Activated CD4-positive, alpha-beta T cell treated with anti-CD3 and anti-CD28 coated beads for 48 hours (primary cell): ENCODE data around the gene MYO15A.

Experiments used
- DNase-seq: peaks from one replicate; pipeline ENCODE4 v3.0.0-alpha.2; 2020

MYO15A gene, protein sequence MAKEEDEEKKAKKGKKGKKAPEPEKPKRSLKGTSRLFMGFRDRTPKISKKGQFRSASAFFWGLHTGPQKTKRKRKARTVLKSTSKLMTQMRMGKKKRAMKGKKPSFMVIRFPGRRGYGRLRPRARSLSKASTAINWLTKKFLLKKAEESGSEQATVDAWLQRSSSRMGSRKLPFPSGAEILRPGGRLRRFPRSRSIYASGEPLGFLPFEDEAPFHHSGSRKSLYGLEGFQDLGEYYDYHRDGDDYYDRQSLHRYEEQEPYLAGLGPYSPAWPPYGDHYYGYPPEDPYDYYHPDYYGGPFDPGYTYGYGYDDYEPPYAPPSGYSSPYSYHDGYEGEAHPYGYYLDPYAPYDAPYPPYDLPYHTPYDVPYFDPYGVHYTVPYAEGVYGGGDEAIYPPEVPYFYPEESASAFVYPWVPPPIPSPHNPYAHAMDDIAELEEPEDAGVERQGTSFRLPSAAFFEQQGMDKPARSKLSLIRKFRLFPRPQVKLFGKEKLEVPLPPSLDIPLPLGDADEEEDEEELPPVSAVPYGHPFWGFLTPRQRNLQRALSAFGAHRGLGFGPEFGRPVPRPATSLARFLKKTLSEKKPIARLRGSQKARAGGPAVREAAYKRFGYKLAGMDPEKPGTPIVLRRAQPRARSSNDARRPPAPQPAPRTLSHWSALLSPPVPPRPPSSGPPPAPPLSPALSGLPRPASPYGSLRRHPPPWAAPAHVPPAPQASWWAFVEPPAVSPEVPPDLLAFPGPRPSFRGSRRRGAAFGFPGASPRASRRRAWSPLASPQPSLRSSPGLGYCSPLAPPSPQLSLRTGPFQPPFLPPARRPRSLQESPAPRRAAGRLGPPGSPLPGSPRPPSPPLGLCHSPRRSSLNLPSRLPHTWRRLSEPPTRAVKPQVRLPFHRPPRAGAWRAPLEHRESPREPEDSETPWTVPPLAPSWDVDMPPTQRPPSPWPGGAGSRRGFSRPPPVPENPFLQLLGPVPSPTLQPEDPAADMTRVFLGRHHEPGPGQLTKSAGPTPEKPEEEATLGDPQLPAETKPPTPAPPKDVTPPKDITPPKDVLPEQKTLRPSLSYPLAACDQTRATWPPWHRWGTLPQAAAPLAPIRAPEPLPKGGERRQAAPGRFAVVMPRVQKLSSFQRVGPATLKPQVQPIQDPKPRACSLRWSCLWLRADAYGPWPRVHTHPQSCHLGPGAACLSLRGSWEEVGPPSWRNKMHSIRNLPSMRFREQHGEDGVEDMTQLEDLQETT (N-terminal part only)

DNA sequence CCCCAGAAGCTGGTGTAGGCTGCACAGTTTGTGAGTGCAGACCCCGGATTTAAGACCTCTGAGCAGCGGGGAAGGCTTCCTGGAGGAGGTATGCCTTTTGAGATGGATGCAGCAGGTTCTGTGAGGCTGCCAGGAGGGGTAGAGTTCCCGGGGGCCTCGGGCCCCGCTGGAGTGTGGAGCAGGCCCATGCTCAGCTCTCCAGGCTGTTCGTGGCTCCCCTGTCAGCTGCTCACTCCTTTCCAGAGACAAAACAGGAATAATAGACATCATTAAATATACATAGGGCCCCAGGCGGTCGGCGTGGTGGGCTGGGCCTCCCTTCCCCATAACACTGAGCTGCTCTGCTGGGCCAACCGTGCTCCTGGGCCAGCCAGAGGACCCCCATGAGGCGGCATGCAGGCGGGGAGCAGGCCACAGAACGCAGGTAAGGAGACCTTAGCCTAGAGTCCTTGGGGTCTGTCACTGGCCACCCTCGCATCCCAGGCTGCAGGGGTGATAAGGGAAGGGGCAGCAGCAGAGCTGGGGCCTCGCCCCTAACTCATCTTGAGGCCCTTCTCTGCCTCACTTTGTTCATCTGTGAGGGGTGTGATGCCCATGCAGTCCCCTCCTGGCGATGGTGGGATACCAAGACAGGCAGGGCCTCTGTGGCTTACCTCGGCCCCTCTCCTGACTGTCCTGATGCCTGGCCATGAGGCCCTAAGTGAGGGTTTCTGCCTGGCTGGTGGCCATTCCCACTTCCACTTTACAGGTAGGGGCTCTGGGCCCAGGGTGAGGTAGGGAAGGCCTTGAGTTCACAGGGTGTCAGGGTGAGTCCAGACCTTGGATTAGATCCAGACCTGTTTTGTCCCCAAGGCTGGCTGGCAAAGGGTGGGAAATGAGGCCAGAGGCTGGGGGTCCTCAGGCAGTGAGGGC is at the start of gene MYO15A:
TSS of gene MYO15A (plus strand) at position 356 of the 912 bp plus-strand sequence. CDS start 10,045 bp downstream, outside the sequence.
- no peak for DNase-seq

DNA sequence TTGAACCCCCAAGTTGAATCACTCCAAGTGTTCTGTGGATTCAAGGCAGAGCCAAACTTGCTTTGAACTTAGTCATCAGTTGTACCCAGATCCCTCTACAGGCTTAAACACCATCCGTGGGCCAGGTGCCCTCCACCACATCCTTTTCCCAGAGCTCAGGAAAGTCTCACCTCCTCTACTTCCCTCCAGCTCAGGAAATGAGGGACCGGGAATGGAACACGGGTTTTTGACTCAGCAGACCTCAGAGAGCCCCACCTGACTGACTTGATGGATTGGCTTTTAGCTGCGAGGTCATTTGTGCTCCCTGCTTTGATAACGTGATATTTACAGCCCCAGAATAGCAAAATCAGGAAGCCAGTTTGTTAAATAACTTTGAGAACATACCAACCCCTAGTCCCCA is 49.3 kb upstream of the MYO15A start:
- no peak for DNase-seq

DNA sequence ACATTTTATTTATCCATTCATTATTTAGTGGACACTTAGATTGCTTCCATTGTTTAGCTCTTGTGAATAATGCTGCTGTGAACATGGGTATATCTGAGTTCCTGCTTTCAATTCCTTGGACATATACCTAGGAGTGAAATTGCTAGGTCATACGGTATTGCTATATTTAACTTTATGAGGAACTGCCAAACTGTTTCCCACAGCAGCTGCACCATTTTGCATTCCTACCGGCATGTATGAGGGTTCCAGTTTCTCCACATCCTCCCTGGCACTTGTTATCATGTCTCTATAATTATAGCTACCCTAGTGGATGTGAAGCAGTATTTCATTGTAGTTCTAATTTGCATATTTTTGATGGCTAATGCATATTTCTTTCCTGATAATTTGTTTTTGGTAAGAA is 44.5 kb upstream of the MYO15A start:
- DNase-seq: no peak

DNA sequence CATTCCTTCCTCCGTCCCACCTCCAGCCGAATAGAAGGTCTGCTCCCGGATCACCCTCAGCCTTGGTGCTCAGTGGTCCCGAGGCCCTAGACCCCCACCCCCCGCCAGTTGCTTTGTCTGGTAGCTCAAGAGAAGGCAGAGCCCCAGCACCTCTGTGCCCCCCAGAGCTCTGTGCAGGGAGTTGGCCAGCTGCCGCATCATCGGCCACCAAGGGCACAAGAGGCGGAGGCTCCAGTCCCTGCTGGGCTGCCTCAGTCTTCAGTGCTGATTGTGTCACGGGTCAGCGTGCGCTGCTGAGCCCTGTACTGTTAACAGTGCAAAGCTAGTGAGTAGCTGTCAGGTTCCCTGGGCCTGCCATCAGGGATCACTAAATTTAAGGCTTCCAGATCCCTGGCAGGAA is 43.0 kb upstream of the MYO15A start:
- DNase-seq: no peak

DNA sequence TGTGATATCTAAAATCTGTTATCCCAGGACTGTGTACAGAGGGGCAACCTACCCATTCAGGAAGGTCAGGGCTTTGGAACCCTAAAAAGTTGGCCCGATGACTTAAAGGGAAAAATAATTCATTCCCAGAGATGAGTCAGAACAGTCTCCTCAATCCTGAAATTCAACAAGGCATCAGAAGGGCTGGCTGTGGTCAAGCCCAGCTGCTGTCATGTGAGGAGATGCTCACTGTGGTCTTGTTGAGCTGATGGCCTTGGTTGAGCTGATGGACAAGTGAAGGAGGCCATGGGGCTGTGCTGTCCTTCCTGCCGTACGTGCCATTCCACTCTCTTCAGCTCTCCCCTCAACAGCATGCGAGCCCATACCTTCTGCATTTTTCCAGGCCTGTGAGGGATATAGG is 41.7 kb upstream of the MYO15A start:
- no peak for DNase-seq

DNA sequence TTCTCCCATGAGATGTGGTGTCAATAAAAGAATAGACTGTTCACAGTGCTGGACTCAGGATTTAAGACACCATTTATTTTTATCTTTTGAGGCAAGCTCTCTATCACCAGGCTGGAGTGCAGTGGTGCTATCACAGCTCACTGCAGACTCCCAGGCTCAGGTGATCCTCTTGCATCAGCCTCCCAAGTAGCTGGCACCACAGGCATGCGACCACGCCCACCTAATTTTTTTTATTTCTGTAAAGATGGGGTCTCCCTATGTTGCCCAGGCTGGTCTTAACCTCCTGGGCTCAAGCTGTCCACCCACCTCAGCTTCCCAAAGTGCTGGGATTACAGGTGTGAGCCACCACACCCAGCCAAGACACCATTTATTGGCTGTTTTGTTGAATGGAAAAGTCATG is 39.5 kb upstream of the MYO15A start:
- DNase-seq: no peak

DNA sequence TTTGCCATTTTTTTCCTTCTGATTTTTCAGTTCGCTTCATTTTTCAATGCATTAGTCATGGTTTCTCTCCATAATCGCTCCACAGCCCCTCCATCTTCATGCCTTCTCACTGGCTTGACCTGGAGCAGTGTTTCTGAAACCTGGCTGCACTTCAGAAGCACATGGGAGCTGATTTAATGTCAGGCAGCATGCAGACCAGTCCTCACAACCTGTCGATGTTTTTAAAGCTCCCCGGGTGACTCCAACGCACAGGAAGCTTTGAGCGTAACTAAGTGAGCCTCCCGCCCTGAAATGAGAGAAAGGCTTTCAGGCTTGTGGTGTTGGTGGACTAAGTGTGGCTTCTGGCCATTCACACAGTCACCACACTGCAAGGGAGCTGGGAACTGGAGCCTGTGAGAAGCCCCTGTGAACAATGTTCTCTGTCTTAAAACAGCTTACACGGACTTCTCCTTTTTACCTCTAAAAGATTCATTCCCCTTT is 37.7 kb upstream of the MYO15A start:
- no peak for DNase-seq

DNA sequence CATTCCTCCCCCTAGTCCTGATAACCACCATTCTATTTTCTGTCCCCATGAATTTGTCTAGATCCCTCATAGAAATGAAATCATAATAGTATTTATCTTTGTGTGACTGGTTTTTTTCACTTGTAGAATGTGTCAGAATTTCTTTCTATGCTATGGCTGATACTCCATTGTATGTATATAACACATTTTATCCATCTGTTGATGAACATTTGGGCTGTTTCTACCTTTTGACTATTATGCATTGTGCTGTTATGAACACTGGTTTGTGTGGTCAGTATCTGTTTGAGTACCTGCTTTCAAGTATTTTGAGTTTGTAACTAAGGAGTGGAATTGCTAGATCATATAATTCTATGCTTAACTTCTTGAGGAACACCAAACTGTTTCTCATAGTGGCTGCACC is 36.8 kb upstream of the MYO15A start:
- no peak for DNase-seq

DNA sequence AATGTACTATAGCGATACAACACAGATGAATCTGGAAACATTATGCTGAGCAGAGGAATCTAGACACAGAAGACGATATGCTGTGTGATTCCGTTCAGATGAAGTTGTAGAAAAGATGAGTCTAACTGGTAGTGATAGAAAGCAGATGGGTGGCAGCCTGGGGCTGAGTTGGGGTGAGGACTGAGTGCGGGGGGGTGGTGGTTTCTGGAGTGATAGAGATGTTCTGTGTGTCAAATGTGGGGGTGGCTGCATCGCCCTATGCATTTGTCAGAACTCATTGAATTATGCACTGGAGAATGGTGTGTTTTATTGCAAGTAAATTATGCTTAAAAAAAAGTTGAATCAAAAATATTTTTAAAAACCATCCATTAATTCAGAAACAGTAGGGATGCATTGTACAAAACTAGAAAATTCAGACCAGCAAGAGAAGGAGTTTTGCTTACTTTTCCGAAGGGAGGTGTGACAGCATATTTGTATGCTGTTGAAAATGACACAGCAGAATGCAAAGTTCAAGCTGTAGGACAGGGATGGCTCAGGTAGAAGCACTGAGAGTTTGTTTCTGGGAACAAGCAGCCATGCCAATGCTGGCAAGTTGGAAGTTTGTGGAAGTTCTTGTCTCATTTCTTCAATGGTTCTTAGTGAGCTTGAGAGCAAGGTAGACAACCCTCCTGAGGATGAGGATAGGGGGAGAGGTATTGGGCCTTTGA is 33.8 kb upstream of the MYO15A start:
- no peak for DNase-seq

DNA sequence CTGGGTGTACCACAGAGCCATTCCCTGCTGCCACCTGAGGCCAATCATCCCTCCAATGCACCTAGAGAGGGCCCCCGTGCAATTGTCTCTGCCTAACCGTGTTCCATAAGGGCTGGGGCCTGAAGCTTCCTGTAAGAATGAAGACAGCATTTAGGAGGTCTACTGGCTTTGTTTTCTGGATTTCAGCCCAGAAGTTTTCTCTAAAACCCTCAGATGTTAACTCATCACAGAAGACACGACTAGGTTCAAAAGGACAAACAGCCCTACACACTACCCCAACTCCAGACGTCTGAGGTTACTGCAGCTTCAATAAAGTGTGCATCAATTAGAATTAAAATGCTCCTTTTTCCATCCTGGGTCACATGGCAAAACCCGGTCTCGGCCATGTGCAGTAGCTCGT is 31.6 kb upstream of the MYO15A start:
- DNase-seq: no peak

DNA sequence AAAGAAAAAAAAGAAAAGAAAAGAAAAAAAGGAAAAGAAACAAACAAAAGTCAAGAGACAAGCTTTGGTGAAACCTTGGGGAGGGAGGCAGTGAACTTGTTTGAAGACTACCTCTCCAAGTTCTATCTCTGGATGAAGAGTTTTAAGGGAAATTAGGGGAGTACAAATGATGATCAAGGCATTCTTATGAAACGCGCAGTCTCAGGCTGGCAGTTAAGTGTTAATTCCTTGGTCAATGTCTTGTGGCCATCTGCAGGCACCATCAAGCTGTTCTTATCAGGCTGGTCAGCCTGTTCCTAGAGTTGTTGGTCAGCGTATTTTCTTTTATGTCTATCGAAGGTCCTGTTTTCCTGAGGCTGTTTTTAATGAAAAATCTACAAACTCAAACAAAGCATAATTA is 29.0 kb upstream of the MYO15A start:
- no peak for DNase-seq

DNA sequence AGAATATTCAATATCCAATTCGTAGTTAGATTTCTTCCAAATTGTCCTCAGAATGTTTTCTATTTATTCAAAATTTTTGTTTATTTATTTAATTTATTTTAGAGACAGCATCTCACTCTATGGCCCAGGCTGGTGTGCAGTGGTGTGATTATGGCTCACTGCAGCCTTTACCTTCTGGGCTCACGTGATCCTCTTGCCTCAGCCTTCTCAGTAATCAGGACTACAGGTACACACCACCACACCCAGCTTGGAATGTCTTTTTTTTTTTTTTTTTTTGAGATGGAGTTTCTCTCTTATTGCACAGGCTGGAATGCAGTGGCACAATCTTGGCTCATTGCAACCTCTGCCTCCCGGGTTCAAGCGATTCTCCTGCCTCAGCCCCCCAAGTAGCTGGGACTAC is 24.3 kb upstream of the MYO15A start:
- no peak for DNase-seq

DNA sequence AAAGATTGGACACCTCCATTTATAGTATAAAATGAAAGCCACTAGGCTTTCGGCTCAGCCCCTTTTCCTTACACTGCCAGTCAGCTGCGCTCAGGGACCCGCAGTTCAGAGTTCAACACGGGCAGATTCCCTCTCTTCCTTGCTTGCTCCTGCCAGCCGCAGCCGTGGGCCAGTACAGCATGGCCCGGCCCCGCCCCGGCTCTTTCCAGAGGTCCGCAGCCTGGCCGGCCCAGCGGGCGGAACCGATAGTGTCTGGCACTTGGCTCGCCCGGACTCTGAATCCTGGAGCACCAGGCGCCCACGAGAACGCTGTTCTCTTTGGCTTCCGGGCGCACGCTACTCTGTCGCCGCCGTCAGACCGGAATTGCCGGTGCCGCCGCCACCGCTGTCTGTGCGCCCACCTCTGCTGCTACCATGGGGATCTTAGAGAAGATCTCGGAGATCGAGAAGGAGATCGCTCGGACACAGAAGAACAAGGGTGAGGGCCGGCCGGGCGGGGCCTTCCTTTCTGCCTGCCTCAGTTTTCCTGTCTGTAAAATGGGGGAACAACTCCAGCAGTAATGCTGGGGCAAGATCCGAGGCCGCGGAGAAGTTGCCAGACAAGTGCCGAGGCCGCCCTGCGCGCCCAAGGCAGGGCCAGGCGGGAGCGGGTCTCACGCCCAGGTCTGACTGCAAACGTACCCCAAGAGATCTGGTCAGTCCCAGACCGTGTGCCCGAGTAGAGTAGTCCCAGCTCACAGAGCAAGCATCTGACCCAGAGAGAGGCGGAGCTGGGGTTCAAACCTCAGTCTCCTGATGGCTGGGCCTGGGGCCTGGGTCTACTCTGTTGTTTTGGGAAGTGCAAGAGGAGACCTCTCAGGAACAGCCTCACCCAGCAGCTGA is 20.7 kb upstream of the MYO15A start, which contains the start of gene DRG2:
TSS of gene DRG2 (plus strand) at position 339 of the 882 bp plus-strand sequence. CDS start at position 415, 76 bp downstream.
- DNase-seq: peak; percentile 93

DNA sequence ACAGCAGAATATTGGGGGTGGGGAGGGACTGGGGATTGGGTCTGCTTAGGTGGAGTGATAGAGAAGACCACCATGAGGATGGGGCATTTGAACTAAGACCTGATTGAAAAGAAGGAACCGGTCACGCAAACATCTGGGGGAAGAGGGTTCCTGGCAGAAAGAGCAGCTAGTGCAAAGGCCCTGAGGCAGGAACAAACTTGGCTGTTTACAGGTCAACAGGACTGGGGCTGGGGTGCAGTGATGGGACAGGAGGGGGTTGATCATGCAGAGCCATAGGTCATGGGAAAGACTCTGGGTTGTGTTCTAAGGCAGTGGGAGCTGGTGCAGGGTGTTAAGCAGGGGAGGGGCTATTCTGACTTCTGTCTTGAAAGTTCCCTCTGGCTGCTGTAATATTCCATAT is 18.9 kb upstream of the MYO15A start:
- no peak for DNase-seq

DNA sequence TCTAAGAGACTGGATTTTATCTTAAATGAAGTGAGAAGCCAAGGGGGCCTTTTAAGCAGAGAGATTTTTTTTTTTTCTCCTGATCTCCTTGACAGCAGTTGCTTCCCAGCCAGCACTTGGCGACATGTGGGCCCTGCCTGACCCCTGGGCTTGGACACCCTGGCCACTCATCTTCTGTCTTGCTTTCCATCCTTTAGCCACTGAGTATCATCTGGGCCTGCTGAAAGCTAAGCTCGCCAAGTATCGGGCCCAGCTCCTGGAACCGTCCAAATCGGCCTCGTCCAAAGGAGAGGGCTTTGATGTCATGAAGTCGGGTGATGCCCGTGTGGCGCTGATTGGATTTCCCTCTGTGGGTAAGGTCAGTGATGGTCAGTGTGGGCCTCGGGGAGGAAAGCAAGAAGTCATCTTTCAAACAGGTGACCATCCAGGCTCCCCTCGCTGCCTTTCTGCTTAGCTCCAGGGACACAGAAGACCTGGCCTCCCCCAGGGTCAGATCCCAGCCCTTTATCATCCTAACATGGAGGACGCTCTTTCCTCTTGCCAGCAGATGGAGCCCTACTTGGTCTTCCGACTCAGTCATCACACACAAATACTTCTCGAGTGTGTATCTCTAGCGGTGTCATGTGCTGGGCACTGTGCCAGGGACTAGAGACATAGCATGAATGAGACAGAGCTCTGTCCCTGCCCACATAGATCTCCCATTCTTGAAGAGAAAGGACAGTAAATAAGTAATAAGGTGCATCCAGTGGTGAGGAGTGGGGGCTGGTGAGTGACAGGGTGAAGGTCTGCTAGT is 14.7 kb upstream of the MYO15A start:
- peak; percentile 66 for DNase-seq

DNA sequence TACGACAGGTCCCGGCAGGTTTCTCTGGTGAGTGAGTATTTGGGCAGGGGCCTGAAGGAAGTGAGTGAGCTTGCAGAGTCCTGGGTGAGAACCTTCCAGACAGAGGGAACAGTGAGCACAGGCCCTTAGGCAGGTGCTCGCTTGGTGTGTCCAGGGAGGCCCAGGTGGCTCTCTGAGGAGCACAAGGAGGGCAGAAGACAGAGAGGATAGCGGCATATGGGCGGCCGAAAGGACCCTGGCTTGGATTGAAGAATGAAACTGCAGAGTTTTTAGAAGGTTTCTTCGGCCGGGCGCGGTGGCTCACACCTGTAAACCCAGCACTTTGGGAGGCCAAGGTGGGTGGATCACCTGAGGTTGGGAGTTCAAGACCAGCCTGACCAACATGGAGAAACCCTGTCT is 14.1 kb upstream of the MYO15A start:
- no peak for DNase-seq

DNA sequence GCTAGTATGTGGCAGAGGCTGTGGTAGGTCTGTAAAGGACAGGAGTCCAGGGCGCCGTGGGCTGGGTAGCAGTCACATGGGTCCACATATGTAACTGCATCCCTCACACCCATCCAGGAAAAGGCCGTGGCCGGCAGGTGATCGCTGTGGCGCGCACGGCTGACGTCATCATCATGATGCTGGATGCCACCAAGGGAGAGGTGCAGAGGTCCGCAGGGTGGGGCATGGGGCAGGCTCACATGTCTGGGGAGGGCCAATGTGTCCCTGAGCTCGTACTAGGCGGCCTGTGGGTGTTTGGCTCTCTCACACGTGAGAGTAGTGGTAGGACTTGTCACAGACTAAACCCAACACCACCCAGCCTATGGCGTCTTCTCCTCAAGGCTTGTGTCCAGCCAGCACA is 9.0 kb upstream of the MYO15A start:
- DNase-seq: no peak

DNA sequence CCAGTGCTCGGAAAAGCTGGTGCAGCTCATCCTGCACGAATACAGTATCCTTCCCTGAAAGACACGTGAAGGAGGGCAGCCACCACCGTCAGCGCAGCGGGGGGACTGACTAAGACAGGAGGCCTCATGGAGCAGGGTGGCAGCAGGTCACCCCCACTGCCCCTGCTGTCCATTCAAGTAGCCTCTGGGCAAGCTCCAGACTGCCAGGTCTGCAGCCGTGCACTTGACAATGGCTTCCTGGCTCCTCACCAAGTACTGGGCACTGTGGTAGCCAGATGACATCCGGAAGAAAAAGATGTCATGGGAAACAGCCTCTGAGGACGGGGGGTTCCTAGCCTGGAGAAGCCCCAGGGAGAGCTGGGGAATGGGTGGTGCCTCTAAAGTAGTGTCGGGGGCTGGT is 7.9 kb upstream of the MYO15A start:
- DNase-seq: no peak

DNA sequence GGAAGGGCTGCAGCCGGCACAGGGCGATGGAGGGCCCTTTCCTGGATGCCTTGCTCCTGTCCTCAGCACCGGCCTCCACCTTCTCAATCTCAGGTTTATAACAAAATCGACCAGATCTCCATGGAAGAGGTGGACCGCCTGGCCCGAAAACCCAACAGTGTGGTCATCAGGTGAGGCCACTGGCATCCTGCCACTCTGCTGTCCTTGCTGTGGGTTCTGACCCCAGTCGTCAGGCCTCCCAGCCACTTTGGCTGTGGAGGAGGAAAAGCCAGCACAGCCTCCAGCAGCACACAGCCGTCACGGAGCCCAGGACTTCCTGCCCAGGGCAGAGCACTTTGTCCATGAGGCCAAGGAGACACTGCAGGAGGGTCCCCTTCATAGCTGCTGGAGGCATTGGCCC is 6.7 kb upstream of the MYO15A start:
- DNase-seq: no peak
